Lower leg skin (tissue), 4 donors: ENCODE results near the gene RGS11. TPM values are rescaled to one million over a fixed set of nuclear protein-coding genes. Genes with fewer than 3 reads are reported as not detected.

ENCODE experiments used
- DNase-seq, 2 donors: peaks; one replicate each; pipeline ENCODE4 v3.0.0-alpha.2; 2019; ENCODE audit warnings: low spot score in 2 of 2
- H3K4me3 ChIP-seq: fragments of 200-600 bp; sonication (generic); 2 replicates; pipeline ENCODE4 v1.5.1; 2017; ENCODE audit warnings: mild to moderate bottlenecking, low read depth; ENCODE audit not compliant: poor library complexity, severe bottlenecking
- POLR2A ChIP-seq, 2 donors: fragments of 450-650 bp; IDR thresholded peaks; one replicate each; pipeline ENCODE4 v1.6.1; 2016 to 2017; ENCODE audit warnings: antibody characterized with exemption in 2 of 2, mild to moderate bottlenecking in 1 of 2, moderate library complexity in 1 of 2
- WGBS, 2 donors: methylation state at CpG; one replicate each; pipeline ENCODE4 v1.1.5; 2018; 5-methylcytosine and 5-hydroxymethylcytosine counted together
- intact Hi-C: fragments of 100-400 bp; cut with DNase I; formaldehyde crosslinking; loops from one replicate; pipeline ENCODE4 v1.15.0; 2023; ENCODE audit warnings: low total_unique reads
- total RNA-seq, 4 donors: library from RNA; depleted of rRNA; stranded (reverse); fragments of >200 nt; gene quantifications; one replicate each; pipeline ENCODE4 v1.1.0, GENCODE V29; 2016
- TF ChIP-seq, protein P1 (sequence below), 3 donors: fragments of 450-650 bp; IDR thresholded peaks; one replicate each; pipeline ENCODE4 v1.5.1; 2016; ENCODE audit warnings: antibody characterized with exemption in 3 of 3, mild to moderate bottlenecking in 3 of 3, moderate library complexity in 2 of 3

The RGS11 gene
- total RNA-seq, 4 donors from 2014 or later, result 0.08 to 2.7 (median 1.6) TPM

DNA sequence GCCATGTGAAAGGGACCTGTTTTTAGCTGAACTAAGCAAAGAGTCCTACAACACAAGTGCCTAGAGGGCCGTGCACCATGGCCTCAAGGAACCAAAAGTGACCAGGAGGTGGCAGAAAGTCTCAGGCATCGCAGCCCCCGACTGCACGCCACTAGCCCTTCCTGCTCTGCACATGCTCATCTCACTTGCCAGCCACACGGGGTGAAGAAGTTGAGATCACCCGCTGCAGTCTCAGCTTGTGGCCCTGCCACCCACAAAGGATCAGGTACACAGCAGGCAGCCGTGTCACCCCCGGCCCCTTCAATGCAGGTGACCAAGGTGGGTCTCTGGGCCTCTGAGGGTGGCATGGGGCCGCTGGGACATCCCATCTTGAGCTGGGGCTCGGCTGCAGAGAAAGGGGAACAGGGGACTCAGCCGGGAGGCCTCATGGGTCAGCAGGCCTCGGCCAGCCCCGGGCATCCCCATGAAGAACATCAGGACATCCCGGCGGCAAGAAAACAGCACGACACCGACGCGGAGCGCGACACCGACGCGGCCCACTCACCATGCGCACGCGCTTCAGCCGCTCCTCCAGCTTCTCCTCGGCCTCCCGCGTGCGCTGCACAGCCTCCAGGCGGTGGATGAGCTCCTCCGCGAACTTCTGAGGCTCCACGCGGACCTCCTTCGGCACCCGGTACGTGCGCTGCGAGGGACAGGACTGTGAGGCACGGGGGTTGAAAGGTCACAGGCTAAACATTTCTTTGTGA lies 28.2 kb upstream of the RGS11 start:
- no peak for TF ChIP-seq POLR2A (IDR thresholded peaks at IDR 0.05)
- TF ChIP-seq, protein P1, sequence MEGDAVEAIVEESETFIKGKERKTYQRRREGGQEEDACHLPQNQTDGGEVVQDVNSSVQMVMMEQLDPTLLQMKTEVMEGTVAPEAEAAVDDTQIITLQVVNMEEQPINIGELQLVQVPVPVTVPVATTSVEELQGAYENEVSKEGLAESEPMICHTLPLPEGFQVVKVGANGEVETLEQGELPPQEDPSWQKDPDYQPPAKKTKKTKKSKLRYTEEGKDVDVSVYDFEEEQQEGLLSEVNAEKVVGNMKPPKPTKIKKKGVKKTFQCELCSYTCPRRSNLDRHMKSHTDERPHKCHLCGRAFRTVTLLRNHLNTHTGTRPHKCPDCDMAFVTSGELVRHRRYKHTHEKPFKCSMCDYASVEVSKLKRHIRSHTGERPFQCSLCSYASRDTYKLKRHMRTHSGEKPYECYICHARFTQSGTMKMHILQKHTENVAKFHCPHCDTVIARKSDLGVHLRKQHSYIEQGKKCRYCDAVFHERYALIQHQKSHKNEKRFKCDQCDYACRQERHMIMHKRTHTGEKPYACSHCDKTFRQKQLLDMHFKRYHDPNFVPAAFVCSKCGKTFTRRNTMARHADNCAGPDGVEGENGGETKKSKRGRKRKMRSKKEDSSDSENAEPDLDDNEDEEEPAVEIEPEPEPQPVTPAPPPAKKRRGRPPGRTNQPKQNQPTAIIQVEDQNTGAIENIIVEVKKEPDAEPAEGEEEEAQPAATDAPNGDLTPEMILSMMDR (IDR thresholded peaks at IDR 0.05), result no peak
- no peak for DNase-seq

DNA sequence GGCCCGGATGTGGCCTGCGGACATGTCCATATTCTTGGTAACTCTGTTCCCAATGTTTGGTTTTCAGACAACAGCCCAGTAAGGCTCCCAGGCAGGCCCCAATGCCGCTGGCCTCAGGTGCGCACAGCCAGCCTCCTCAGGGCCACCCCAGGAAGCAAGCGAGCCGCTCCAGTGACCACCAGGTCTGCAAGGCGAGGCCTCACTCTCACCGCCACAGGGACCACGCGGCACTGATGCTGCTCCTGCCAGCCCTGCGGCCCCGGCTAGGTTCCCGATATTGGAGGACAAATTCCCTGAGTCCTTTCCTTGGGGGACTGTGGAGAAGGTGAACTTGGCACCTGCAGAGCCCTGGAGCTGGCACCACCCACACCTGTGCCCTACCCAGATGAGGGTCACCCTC lies 26.2 kb upstream of the RGS11 start:
- DNase-seq, result no peak
- no peak for TF ChIP-seq POLR2A (IDR thresholded peaks at IDR 0.05)
- TF ChIP-seq, protein P1 (IDR thresholded peaks at IDR 0.05), result no peak
- WGBS, 2 donors, result 96 to 98% methylated on average over 2 to 13 of the region's 13 CpGs
- no peak overlapping the region for H3K4me3 ChIP-seq
- intact Hi-C loops, result no loop called here

More for the DNA sequence above, 28.2 kb upstream of the RGS11 start:
- no peak overlapping the region for H3K4me3 ChIP-seq
- intact Hi-C loops, result no loop called here
- 89 to 94% methylated on average over 39 to 43 of the region's 43 CpGs for WGBS, 2 donors

DNA sequence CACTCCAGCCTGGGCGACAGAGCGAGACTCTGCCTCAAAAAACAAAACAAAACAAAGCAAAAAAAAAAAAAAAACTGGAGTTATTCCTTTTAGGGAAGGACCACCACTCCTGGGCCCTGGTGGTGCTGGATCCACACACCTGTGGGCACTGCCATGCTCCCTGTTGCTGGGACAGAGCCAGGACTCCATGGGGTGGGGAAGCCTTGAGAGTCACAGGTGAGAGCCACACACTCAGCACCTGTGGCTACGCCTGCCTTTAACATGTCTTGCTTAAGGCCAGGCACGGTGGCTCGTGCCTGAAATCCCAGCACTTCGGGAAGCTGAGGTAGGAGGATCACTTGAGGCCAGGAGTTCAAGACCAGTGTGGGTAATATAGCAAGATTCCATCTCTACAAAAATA lies 25.5 kb upstream of the RGS11 start:
- no peak for TF ChIP-seq POLR2A (IDR thresholded peaks at IDR 0.05)
- TF ChIP-seq, protein P1 (IDR thresholded peaks at IDR 0.05), result no peak
- intact Hi-C loops, result no loop called here
- no peak for DNase-seq
- 89 to 90% methylated on average over 6 of the region's 6 CpGs for WGBS, 2 donors
- H3K4me3 ChIP-seq, result no peak overlapping the region

DNA sequence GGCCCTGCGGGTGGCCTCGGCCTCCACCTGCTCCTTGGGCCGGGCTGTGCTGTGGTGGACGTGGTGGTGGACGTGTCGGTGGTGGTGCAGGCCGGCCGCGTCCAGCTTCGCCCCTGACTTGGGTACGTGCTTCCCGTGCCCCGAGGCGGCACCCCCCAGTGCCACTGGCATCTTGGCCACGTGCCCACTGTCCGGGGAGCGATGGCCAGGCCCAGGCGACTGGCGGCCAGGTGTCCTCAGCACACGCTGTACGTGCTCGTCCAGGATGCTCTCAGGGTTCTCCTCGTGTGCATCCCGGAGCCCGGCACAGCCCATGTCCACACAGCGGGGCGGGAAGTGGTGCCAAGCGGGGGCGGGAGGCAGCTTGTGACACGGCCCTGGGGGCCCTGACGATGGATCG lies 22.1 kb upstream of the RGS11 start:
- WGBS, 2 donors, result 94 to 95% methylated on average over 17 to 24 of the region's 32 CpGs
- no peak for DNase-seq
- intact Hi-C loops, result no loop called here
- no peak for TF ChIP-seq POLR2A (IDR thresholded peaks at IDR 0.05)
- TF ChIP-seq, protein P1 (IDR thresholded peaks at IDR 0.05), result no peak
- H3K4me3 ChIP-seq, result no peak overlapping the region

DNA sequence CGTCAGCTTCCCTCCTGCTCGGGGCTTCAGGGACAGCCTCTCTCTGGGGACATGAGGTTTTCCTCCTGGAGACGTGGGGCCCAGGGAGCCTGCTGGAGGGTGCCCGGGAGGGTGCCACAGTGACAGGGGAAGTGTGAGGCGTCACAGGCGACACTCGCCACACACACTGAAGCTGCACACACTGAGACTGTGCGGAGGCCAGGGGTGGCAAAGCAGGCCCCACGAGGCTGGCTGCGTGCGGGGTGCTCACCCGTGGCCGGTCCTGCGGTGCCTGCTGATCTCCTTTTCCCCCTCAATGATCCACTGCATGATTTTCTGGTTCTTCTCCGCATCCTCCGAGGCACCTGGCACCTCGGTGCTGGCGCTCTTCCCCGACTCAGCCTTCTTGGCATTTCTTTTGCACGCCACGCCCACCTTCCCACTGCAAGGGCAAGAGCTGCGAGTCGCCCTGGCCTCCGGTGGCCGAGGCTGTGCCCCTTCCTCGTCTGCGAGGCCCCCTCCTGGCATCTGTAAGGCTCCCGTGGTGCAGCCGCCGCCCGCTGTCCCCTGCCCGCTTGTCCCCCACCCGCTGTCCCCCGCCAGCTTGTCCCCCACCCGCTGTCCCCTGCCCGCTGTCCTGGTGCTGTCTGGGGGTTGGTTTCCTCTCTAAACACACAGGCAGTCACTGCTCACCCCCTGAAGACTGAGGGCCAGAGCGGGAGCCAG lies 21.2 kb upstream of the RGS11 start:
- no peak for DNase-seq
- no peak overlapping the region for H3K4me3 ChIP-seq
- TF ChIP-seq, protein P1 (IDR thresholded peaks at IDR 0.05), result no peak
- no peak for TF ChIP-seq POLR2A (IDR thresholded peaks at IDR 0.05)
- WGBS, 2 donors, result 59 to 77% methylated on average over 21 to 37 of the region's 37 CpGs
- intact Hi-C loops, result no loop called here
